ENCODE measurements around the gene PACS1. TPM values are rescaled to one million over a fixed set of nuclear protein-coding genes. Genes with fewer than 3 reads are reported as not detected.

The PACS1 gene
- total RNA-seq, 1 donor from 2014 or later: 138 TPM

- TF ChIP-seq CTCF (IDR thresholded peaks at IDR 0.05): no peak
- H3K27me3 ChIP-seq: no peaks in the 10 kb centered on the region
- H3K36me3 ChIP-seq: no peaks in the 10 kb centered on the region
- H3K9me3 ChIP-seq: no peaks in the 10 kb centered on the region
- intact Hi-C loops (cut with DNase I): no loop called here
- DNase-seq (ENCODE audit: low spot score in 2 of 2): no peak
- H3K4me1 ChIP-seq: no peaks in the 10 kb centered on the region
- H3K4me3 ChIP-seq: no peak overlapping the region
- H3K27ac ChIP-seq: no peak overlapping the region
Observed at GRCh38 chr11:66042227-66042995, 27.7 kb upstream of the PACS1 start.

- Histone ChIP-seq H3K4me1 (no peaks in the 10 kb centered on the region), H3K27me3 (no peaks in the 10 kb centered on the region), H3K4me3 (no peak overlapping the region), H3K36me3 (no peaks in the 10 kb centered on the region), H3K9me3 (no peaks in the 10 kb centered on the region), H3K27ac (no peak overlapping the region)
- no peak for DNase-seq (ENCODE audit: low spot score in 2 of 2)
- TF ChIP-seq CTCF (IDR thresholded peaks at IDR 0.05): no peak
- intact Hi-C loops (cut with DNase I): no loop called here
Observed at GRCh38 chr11:66042996-66043906, 26.8 kb upstream of the PACS1 start.

- no peaks in the 10 kb centered on the region for H3K36me3 ChIP-seq
- no peak overlapping the region for H3K4me3 ChIP-seq
- no peaks in the 10 kb centered on the region for H3K9me3 ChIP-seq
- no peak for DNase-seq (ENCODE audit: low spot score in 2 of 2)
- peaks cover 0 to 4% of the 10 kb centered on the region in 2 donors for H3K4me1 ChIP-seq
- H3K27me3 ChIP-seq: no peaks in the 10 kb centered on the region
- H3K27ac ChIP-seq: no peak overlapping the region
- no peak for TF ChIP-seq CTCF (IDR thresholded peaks at IDR 0.05)
- intact Hi-C loops (cut with DNase I): no loop called here
Observed at GRCh38 chr11:66044757-66045156, 25.3 kb upstream of the PACS1 start.

- intact Hi-C loops (cut with DNase I): no loop called here
- Histone ChIP-seq H3K27ac (no peak overlapping the region), H3K4me3 (no peak overlapping the region), H3K4me1 (peaks cover 0 to 4% of the 10 kb centered on the region in 2 donors), H3K36me3 (no peaks in the 10 kb centered on the region), H3K9me3 (no peaks in the 10 kb centered on the region), H3K27me3 (no peaks in the 10 kb centered on the region)
- TF ChIP-seq CTCF (IDR thresholded peaks at IDR 0.05): peak; percentile 81 to 91 (median 86)
- DNase-seq (ENCODE audit: low spot score in 2 of 2): peak in 1 of 2 donors; percentile 82
Observed at GRCh38 chr11:66045177-66045639, 24.9 kb upstream of the PACS1 start.

- H3K9me3 ChIP-seq: no peaks in the 10 kb centered on the region
- no peak overlapping the region for H3K27ac ChIP-seq
- H3K27me3 ChIP-seq: no peaks in the 10 kb centered on the region
- H3K4me1 ChIP-seq: peaks cover 0 to 9% of the 10 kb centered on the region in 2 donors
- DNase-seq (ENCODE audit: low spot score in 2 of 2): no peak
- no peaks in the 10 kb centered on the region for H3K36me3 ChIP-seq
- intact Hi-C loops (cut with DNase I): no loop called here
- TF ChIP-seq CTCF (IDR thresholded peaks at IDR 0.05): no peak
- H3K4me3 ChIP-seq: no peak overlapping the region
Observed at GRCh38 chr11:66046901-66047300, 23.2 kb upstream of the PACS1 start.
